DMS153 treated with DMSO at 0.1 percent for 48 hours (cell line): ENCODE results near the gene AXL.
"Not testable (repeated sequence)": the region's sequence is repeated elsewhere in the genome, so short reads cannot be mapped to it uniquely, and the experiment has no call there.

Experiments used
- DNase-seq: peaks from one replicate; lab custom pipeline; 2025; ENCODE audit not compliant: unreplicated experiment; lab: John Stamatoyannopoulos, UW

AXL gene

GRCh38 chr19:41218615-41219507 is at the start of gene AXL:
Gene AXL (plus strand): TSS chr19:41219223. CDS start chr19:41219393, 170 bp downstream.
- DNase-seq: no peak

- no peak for DNase-seq
Observed at GRCh38 chr19:41172297-41173164, 46.5 kb upstream of the AXL start.

- no peak for DNase-seq
Observed at GRCh38 chr19:41174297-41174928, 44.6 kb upstream of the AXL start.

DNA sequence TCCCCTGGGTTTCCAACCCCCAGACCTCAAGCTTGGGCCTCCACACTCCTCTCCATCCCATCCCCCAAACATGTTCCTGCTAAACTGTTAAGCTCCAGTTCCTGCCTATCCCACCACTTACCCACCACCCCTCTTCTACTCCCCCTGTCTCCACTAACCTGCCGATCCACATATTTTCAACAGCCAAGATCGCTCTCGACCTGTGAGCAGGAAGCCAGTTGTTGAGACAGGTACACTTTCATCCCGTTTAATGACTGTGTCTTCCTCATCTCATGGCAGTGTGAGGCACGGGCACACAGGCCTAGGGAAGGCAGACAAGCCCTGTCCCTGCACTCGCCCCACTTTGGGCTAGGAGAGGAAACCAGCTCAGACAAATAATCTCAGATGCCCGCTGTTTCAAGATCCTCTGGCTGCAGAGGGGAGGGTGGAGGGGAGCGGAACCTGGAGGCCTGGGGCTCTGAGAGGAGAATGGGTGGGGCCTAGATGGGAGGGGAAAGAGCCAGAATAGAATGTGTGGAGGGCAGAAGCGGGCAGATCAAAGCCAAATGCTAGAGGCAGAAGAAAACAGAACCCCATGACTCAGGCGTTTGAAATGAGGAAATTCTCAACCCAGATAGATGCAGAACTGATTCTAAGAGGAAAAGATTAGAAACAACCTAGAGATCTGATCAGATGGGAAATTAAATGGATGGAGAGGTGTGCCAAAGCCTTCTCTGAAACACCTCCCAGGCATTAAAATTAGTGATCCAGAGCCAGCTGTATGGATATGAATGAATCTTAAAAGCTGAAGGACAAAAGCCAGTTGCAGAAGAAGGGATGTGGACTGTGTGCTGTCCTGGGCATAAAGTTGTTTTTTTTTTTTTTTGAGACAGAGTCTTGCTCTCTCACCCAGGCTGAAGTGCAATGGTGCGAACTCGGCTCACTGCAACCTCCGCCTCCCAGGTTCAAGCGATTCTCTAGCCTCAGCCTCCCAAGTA is 42.9 kb upstream of the AXL start:
- DNase-seq: peak; percentile 1

DNA sequence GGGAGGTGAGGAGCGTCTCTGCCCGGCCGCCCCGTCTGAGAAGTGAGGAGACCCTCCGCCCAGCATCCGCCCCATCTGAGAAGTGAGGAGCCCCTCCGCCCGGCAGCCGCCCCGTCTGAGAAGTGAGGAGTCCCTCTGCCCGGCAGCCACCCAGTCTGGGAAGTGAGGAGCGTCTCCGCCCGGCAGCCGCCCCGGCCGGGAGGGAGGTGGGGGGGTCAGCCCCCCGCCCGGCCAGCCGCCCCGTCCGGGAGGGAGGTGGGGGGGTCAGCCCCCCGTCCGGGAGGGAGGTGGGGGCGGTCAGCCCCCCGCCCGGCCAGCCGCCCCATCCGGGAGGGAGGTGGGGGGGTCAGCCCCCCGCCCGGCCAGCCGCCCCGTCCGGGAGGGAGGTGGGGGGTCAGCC is 38.9 kb upstream of the AXL start:
- DNase-seq: not testable (repeated sequence)

DNA sequence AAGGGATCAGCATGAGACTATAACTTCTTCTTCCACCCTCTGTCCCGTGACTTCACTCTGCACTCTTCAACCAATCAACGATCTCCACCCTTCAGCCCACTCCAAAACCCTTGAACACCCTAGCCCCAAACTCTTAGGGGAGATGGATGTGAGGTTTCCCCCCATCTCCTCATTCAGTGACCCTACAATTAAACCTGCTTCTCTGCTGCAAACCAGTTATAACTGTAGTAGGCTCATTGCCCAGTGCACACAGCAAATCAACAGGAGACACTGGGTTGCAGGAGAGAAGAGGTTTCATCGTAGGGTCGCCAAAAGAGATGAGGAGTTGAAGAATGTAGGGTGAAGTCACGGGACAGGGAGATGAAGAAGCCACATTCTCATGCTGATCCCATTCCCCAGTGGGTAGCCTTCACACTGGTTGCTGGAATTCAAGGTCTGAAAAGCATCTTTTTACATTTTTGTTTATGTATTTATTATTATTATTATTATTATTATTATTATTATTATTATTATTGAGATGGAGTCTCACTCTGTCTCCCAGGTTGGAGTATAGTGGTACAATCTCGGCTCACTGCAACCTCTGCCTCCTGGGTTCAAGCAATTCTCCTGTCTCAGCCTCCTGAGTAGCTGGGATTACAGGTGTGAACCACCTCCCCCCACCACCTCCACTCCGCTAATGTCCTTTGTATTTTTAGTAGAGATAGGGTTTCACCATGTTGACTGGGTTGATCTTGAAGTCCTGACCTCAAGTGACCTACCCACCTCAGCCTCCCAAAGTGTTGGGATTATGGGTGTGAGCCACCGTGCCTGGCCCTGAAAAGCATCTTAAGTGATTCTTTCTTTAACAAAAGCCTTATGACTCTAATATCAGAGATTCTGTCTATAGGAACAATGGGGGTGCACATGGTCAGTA is 31.8 kb upstream of the AXL start:
- no peak for DNase-seq

DNA sequence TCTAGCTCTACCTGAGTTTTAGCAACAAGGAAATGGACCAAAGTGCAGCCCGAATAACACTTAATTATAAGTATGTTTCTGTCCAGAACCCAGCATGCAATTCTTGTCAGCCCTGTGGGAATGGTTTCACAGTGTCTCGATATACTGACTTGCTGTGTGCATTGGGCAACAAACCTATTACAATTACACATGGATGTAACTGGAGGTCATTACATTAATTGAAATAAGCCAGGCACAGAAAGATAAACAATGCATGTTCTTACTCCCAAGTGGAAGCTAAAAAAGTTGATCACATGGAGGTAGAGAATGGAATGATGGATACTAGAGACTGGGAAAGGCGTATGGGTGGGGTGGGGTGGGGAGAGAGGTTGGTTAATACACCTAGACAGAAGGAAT is 31.1 kb upstream of the AXL start:
- DNase-seq: no peak

- no peak for DNase-seq
Observed at GRCh38 chr19:41189425-41190065, 29.5 kb upstream of the AXL start.

DNA sequence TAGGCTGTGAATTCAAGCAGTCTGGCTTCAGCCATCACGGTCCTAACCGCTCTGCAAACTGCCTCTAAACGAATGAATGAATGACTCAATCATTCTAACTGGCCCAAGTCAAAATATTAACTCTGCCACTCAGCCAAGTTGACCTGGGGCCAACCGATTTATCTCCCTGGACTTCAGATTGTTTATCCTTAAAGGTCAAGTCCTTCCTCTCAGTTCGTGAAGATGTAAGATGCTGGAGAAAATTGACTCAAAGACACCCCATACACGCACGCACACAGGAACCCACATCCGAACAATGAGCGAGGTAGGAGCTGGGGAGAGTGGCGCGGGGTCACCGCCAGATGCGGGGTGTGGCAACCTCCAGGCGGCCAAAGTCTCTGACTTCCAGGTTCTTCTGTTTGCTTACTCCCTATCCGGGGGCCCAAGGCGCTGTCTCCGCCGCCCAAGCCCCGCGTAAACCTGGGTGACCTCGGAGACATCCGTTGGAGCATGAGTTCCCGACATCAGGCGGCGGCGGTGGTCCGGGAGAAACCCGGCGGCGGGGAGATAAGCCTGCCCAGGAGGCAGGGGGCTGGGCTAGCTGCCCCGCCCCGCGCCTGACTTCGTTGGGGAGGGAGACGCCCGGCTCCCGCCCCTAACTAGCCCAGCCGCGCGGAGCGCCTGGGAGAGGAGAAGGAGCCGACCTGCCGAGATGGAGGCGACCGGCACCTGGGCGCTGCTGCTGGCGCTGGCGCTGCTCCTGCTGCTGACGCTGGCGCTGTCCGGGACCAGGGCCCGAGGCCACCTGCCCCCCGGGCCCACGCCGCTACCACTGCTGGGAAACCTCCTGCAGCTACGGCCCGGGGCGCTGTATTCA is 26.2 kb upstream of the AXL start, which contains the start of gene CYP2S1:
TSS of gene CYP2S1 (plus strand) at position 646 of the 856 bp plus-strand sequence. CDS start at position 692, 46 bp downstream.
- DNase-seq: no peak

DNA sequence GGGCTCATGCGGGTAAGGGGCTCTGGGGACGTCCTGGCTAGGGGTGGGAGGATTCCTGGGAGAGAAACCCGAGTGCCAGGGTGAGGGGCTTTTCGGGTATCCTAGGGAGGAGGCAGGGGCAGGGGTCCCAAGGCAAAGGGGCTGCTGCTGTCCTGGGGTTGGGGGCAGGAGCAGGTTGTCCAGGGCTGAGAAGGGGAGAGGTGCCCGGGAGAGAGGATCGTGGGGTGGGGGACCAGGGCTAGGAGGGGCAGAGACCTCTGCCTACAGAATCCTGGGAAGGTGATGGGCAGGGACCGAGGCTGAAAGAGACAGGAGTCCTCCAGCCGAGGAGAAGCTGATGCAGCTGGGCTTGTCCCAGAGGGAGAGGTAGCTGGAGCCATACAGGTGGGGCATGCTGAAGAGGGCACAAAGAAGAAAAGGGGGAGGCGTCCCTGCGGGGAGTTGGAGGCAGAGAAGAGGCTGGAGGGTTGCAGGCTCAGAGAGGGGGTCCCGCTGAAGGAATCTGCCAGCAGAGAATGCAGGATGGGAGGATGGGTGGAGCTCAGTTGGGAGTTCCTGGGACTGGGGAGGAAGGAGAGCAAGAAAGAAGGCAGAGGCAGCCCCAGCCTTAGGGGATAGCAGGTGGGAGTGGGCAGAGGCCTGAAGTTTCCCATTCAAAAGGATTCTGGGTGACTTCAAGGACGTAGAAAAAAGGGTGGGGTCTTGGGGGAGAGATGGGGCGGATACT is 25.4 kb upstream of the AXL start:
- DNase-seq: no peak

GRCh38 chr19:41194157-41194552 is 24.9 kb upstream of the AXL start:
- DNase-seq: no peak

GRCh38 chr19:41195675-41196497 is 23.1 kb upstream of the AXL start:
- DNase-seq: no peak

DNA sequence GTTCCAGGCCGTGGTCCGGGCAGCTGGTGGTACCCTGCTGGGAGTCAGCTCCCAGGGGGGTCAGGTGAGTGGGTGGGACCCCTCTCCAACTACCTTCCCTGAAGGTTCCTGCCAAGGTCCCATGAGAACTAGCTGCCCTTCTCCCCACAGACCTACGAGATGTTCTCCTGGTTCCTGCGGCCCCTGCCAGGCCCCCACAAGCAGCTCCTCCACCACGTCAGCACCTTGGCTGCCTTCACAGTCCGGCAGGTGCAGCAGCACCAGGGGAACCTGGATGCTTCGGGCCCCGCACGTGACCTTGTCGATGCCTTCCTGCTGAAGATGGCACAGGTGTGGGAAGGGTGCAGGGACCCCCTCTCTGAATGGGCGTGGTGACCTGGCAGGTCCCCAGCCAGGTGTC is 20.5 kb upstream of the AXL start:
- DNase-seq: no peak

GRCh38 chr19:41203371-41203770 is 15.7 kb upstream of the AXL start:
- no peak for DNase-seq

DNA sequence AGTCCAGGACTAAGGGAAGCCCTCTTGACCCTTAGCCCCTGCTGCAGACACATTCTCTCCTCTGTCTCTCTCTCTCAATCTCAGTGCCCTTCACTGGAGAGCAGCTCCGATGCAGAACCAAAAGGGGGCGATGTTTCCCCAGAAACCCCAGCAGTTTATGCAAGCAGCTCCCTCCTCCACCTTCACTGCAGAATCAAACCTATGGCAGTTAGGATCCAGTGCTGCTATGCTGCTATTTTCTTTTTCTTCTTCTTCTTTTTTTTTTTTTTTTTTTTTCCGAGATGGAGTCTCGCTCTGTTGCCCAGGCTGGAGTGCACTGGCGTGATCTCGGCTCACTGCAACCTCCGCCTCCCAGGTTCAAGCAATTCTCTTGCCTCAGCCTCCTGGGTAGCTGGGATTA is 14.7 kb upstream of the AXL start:
- peak; percentile 32 for DNase-seq

GRCh38 chr19:41205995-41206394 is 13.0 kb upstream of the AXL start:
- no peak for DNase-seq
